DMS 273 treated with DMSO at 0.1 percent for 48 hours (cell line): Measurements from ENCODE around the gene MRC1.

Experiments
- DNase-seq: peaks from one replicate; lab custom pipeline; 2025; lab: John Stamatoyannopoulos, UW

Gene MRC1

GRCh38 chr10:17847585-17848296 lies 38.6 kb downstream of the MRC1 start:
- DNase-seq = no peak

GRCh38 chr10:17848646-17849045 lies 39.5 kb downstream of the MRC1 start:
- DNase-seq = no peak

GRCh38 chr10:17850501-17850900 lies 41.4 kb downstream of the MRC1 start:
- no peak for DNase-seq

- DNase-seq = no peak
Measured at GRCh38 chr10:17851611-17852010, 42.5 kb downstream of the MRC1 start.

GRCh38 chr10:17854044-17854652 lies 45.0 kb downstream of the MRC1 start:
- DNase-seq = no peak

- DNase-seq = no peak
Measured at GRCh38 chr10:17857040-17857439, 47.9 kb downstream of the MRC1 start.

- DNase-seq = no peak
Measured at GRCh38 chr10:17859492-17860156, 50.5 kb downstream of the MRC1 start.

- DNase-seq = no peak
Measured at GRCh38 chr10:17861760-17862159, 52.6 kb downstream of the MRC1 start.

- no peak for DNase-seq
Measured at GRCh38 chr10:17865351-17865750, 56.2 kb downstream of the MRC1 start.

GRCh38 chr10:17866346-17866745 lies 57.2 kb downstream of the MRC1 start:
- DNase-seq = no peak

GRCh38 chr10:17867056-17867455 lies 57.9 kb downstream of the MRC1 start:
- no peak for DNase-seq

GRCh38 chr10:17871036-17871435 lies 61.9 kb downstream of the MRC1 start:
- no peak for DNase-seq

GRCh38 chr10:17872191-17873091 lies 63.3 kb downstream of the MRC1 start:
- no peak for DNase-seq

- DNase-seq = no peak
Measured at GRCh38 chr10:17873946-17874345, 64.8 kb downstream of the MRC1 start.

- DNase-seq = no peak
Measured at GRCh38 chr10:17877121-17877520, 68.0 kb downstream of the MRC1 start.

- no peak for DNase-seq
Measured at GRCh38 chr10:17878896-17879295, 69.7 kb downstream of the MRC1 start.

- no peak for DNase-seq
Measured at GRCh38 chr10:17880601-17881000, 71.5 kb downstream of the MRC1 start.

GRCh38 chr10:17882557-17882956 lies 73.4 kb downstream of the MRC1 start:
- no peak for DNase-seq

GRCh38 chr10:17883621-17884020 lies 74.5 kb downstream of the MRC1 start:
- DNase-seq = no peak

- no peak for DNase-seq
Measured at GRCh38 chr10:17888189-17888588, 79.0 kb downstream of the MRC1 start.

GRCh38 chr10:17891435-17891834 lies 82.3 kb downstream of the MRC1 start:
- no peak for DNase-seq

- no peak for DNase-seq
Measured at GRCh38 chr10:17904564-17904963, 95.4 kb downstream of the MRC1 start.
